Osteocyte (in vitro differentiated cells): ENCODE measurements around the gene DPP10. TPM values are rescaled to one million over a fixed set of nuclear protein-coding genes. Genes with fewer than 3 reads are reported as not detected.

Experiments
- DNase-seq: peaks from one replicate; pipeline ENCODE4 v3.0.0; 2021; ENCODE audit warnings: mixed read lengths; ENCODE audit not compliant: unreplicated experiment; ENCODE audit errors: extremely low spot score
- H3K27ac Mint-ChIP-seq: one replicate; pipeline ENCODE4 v1.8.0; 2021; ENCODE audit warnings: mild to moderate bottlenecking, mixed read lengths; ENCODE audit not compliant: unreplicated experiment
- H3K27me3 Mint-ChIP-seq: one replicate; pipeline ENCODE4 v1.8.0; 2021; ENCODE audit warnings: mixed read lengths; ENCODE audit not compliant: unreplicated experiment
- H3K36me3 Mint-ChIP-seq: one replicate; pipeline ENCODE4 v1.8.0; 2021; ENCODE audit warnings: mixed read lengths; ENCODE audit not compliant: unreplicated experiment
- H3K4me1 Mint-ChIP-seq: one replicate; pipeline ENCODE4 v1.8.0; 2021; ENCODE audit warnings: mixed read lengths; ENCODE audit not compliant: unreplicated experiment
- H3K4me3 Mint-ChIP-seq: one replicate; pipeline ENCODE4 v1.8.0; 2021; ENCODE audit warnings: mild to moderate bottlenecking, moderate library complexity, mixed read lengths; ENCODE audit not compliant: unreplicated experiment
- H3K9me3 Mint-ChIP-seq: one replicate; pipeline ENCODE4 v1.8.0; 2021; ENCODE audit warnings: mixed read lengths; ENCODE audit not compliant: unreplicated experiment
- total RNA-seq: library from RNA; stranded (reverse); gene quantifications from 2 replicates; pipeline ENCODE4 v1.2.1, GENCODE V29; 2021
- TF ChIP-seq, protein P1 (sequence below): fragments of 200-600 bp; sonication (generic); IDR thresholded peaks from 2 replicates; pipeline ENCODE4 v1.5.0; 2021; ENCODE audit warnings: antibody characterized with exemption, mild to moderate bottlenecking, moderate library complexity

The DPP10 gene
- total RNA-seq, 1 donor from 2014 or later, result not detected

DNA sequence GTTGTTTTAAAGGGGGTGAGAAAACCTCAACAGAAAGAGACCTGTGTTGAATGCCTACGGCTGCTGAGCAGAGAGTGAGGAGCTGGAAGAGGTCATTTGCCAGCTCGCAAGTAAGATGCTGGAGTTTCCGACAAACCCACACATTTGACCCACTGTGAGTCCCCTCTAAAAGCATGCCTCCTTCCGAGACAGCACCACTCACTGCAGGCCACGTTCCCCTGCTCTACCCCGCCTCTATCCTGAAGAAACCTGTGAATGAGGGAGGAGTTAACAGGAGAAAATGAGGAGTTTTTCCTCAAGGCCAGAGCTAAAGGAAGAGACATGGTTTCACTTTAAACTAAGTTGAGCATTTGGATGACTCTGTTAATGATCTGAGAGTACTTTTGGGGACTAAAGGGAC is 188.7 kb downstream of the DPP10 start:
- DNase-seq, result no peak
- Mint-ChIP-seq H3K4me1 (no peaks in the 10 kb centered on the region), H3K4me3 (no peak overlapping the region), H3K36me3 (no peaks in the 10 kb centered on the region), H3K9me3 (no peaks in the 10 kb centered on the region), H3K27ac (no peak overlapping the region), H3K27me3 (no peaks in the 10 kb centered on the region)
- TF ChIP-seq, protein P1, sequence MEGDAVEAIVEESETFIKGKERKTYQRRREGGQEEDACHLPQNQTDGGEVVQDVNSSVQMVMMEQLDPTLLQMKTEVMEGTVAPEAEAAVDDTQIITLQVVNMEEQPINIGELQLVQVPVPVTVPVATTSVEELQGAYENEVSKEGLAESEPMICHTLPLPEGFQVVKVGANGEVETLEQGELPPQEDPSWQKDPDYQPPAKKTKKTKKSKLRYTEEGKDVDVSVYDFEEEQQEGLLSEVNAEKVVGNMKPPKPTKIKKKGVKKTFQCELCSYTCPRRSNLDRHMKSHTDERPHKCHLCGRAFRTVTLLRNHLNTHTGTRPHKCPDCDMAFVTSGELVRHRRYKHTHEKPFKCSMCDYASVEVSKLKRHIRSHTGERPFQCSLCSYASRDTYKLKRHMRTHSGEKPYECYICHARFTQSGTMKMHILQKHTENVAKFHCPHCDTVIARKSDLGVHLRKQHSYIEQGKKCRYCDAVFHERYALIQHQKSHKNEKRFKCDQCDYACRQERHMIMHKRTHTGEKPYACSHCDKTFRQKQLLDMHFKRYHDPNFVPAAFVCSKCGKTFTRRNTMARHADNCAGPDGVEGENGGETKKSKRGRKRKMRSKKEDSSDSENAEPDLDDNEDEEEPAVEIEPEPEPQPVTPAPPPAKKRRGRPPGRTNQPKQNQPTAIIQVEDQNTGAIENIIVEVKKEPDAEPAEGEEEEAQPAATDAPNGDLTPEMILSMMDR, result no peak

DNA sequence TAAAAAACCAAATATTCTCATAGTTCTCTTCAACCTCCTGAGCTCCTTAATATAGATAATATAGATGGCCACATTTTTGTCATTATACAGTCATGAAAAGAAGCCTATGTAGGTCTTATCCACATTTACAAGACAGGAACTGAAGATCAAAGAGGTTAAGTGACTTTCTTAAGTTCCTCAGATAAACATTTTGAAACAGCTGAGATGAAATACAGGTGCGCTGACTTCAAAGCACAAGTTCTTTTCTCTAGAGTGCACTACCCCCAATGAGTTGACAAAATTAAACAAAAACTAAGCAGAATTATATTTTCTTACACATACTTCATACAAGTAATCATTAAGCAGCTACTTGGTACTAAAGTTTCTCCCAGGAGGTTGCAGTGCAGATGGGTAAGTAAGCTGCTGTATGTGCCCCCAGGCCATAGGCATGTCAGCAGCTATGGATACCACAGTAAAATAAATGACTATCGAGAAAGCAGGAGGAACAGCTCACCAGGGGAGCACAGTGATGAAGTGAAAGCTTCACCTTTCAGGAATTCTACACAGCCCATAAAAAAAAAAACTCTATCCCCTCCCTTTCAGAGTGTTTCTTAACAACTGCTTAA is 199.8 kb downstream of the DPP10 start:
- H3K4me3 Mint-ChIP-seq, result no peak overlapping the region
- H3K27me3 Mint-ChIP-seq, result no peaks in the 10 kb centered on the region
- no peaks in the 10 kb centered on the region for H3K9me3 Mint-ChIP-seq
- no peak overlapping the region for H3K27ac Mint-ChIP-seq
- TF ChIP-seq, protein P1, result no peak
- no peaks in the 10 kb centered on the region for H3K36me3 Mint-ChIP-seq
- no peaks in the 10 kb centered on the region for H3K4me1 Mint-ChIP-seq
- no peak for DNase-seq

DNA sequence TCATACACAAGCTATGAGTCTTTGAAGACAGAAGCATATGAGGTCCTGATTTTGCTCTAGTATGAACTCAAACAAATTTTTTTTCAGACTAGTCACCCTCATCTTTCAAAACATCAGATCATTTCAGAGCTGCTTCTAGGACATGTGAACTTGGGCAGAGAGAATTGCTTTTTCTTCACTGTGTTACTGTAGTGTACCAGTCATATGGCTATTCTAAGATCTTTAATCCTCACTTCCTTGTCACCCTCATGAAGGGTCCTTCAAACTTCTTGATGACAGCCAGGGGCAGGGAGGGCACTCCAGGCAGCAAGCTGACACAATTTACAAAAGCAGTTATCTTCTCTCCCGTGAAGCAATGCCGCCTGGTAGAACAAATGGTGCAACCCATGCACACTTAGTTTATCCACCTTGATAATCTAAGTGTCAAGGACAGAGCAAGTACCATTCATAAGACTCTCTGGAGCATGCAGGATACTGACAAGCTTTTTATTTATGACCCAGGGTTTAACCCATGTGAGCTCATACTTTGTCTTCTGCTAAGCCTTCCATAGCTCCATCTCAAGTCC is 200.6 kb downstream of the DPP10 start:
- H3K9me3 Mint-ChIP-seq, result no peaks in the 10 kb centered on the region
- no peak overlapping the region for H3K27ac Mint-ChIP-seq
- TF ChIP-seq, protein P1, result no peak
- H3K4me1 Mint-ChIP-seq, result no peaks in the 10 kb centered on the region
- H3K4me3 Mint-ChIP-seq, result no peak overlapping the region
- no peaks in the 10 kb centered on the region for H3K27me3 Mint-ChIP-seq
- no peak for DNase-seq
- no peaks in the 10 kb centered on the region for H3K36me3 Mint-ChIP-seq

DNA sequence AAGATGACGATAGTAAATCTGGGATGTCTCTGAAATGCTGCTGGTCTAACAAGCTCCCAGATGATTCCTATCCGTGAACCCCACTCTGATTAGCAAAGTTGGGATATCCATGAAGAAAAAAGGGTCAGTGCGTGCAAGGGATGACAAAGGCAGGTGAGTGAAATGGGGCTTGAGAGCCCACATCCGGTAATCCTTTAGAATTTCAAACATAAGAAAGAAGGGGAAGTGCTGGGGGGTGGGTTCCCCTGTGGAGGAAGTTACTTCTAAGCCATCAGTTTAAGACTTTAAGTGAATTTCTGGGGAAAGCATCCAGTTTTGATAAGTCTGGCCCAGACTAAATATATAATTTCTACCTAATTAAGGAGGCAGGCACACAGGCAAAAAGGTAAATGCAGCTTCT is 209.5 kb downstream of the DPP10 start:
- TF ChIP-seq, protein P1, result no peak
- no peaks in the 10 kb centered on the region for H3K36me3 Mint-ChIP-seq
- H3K4me3 Mint-ChIP-seq, result no peak overlapping the region
- no peaks in the 10 kb centered on the region for H3K4me1 Mint-ChIP-seq
- H3K27me3 Mint-ChIP-seq, result no peaks in the 10 kb centered on the region
- no peak overlapping the region for H3K27ac Mint-ChIP-seq
- peaks cover 3% of the 10 kb centered on the region for H3K9me3 Mint-ChIP-seq
- DNase-seq, result no peak

DNA sequence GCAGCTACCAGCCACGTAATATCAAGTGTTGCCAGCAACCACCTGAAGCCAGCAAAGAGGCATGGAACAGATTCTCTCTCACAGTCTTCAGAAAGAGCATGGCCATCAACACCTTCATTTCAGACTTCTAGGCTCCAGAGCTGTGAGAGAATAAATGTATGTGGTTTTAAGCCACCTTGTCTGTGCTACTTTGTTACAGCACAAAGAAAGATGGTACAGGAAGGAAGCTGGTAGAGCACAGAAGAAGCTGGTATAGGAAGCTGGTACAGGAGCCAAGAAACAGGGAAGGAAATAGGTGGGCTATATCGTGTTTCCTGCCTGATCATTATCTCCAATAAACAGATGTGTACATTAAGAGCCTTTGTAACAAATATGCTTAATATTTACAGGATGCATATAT is 217.4 kb downstream of the DPP10 start:
- peaks cover 5% of the 10 kb centered on the region for H3K9me3 Mint-ChIP-seq
- TF ChIP-seq, protein P1, result no peak
- H3K27ac Mint-ChIP-seq, result no peak overlapping the region
- no peaks in the 10 kb centered on the region for H3K36me3 Mint-ChIP-seq
- no peak for DNase-seq
- H3K27me3 Mint-ChIP-seq, result no peaks in the 10 kb centered on the region
- no peak overlapping the region for H3K4me3 Mint-ChIP-seq
- no peaks in the 10 kb centered on the region for H3K4me1 Mint-ChIP-seq
